H9 (cell line): ENCODE measurements around the gene CLDN20. TPM values are rescaled to one million over a fixed set of nuclear protein-coding genes. Genes with fewer than 3 reads are reported as not detected.

ENCODE experiments used
- DNase-seq: peaks from one replicate; pipeline ENCODE4 v3.0.0-alpha.2; 2017
- H2AFZ ChIP-seq: one replicate; pipeline ENCODE4 v1.6.1; 2013; ENCODE audit warnings: mild to moderate bottlenecking, low read length, control low read depth, moderate library complexity
- H2AK5ac ChIP-seq: 2 replicates; pipeline ENCODE4 v1.6.1; 2013; ENCODE audit warnings: low read length, control low read depth, mixed read lengths; ENCODE audit not compliant: insufficient read length
- H2BK120ac ChIP-seq: one replicate; pipeline ENCODE4 v1.6.1; 2013; ENCODE audit warnings: low read depth, mild to moderate bottlenecking, low read length, control low read depth, inconsistent platforms; ENCODE audit not compliant: poor library complexity, severe bottlenecking
- H2BK12ac ChIP-seq: 2 replicates; pipeline ENCODE4 v1.6.1; 2013; ENCODE audit warnings: low read length, control low read depth, mixed read lengths, low read depth; ENCODE audit not compliant: insufficient read length
- H2BK15ac ChIP-seq: 2 replicates; pipeline ENCODE4 v1.6.1; 2013; ENCODE audit warnings: low read depth, low read length, control low read depth
- H2BK20ac ChIP-seq: one replicate; pipeline ENCODE4 v1.6.1; 2013; ENCODE audit warnings: low read depth, mild to moderate bottlenecking, low read length, control low read depth, inconsistent platforms; ENCODE audit not compliant: poor library complexity, severe bottlenecking
- H2BK5ac ChIP-seq: 2 replicates; pipeline ENCODE4 v1.6.1; 2013; ENCODE audit warnings: low read length, control low read depth, mixed read lengths; ENCODE audit not compliant: insufficient read length
- H3K14ac ChIP-seq: 2 replicates; pipeline ENCODE4 v1.6.1; 2013; ENCODE audit warnings: low read length, control low read depth; ENCODE audit not compliant: insufficient read depth
- H3K18ac ChIP-seq: 2 replicates; pipeline ENCODE4 v1.6.1; 2013; ENCODE audit warnings: low read depth, mild to moderate bottlenecking, mixed read lengths, low read length, control low read depth; ENCODE audit not compliant: insufficient read length
- H3K23ac ChIP-seq: 2 replicates; pipeline ENCODE4 v1.6.1; 2013; ENCODE audit warnings: low read length, control low read depth, mixed read lengths, low read depth; ENCODE audit not compliant: insufficient read length
- H3K23me2 ChIP-seq: 2 replicates; pipeline ENCODE4 v1.6.1; 2013; ENCODE audit warnings: low read depth, mild to moderate bottlenecking, mixed read lengths, low read length, control low read depth; ENCODE audit not compliant: insufficient read length, poor library complexity, severe bottlenecking
- H3K27ac ChIP-seq: 2 replicates; pipeline ENCODE4 v1.5.1; 2013; ENCODE audit warnings: low read length, control low read depth, mixed read lengths, low read depth; ENCODE audit not compliant: insufficient read length
- H3K27me3 ChIP-seq: 2 replicates; pipeline ENCODE4 v1.6.1; 2013; ENCODE audit warnings: low read length, control low read depth, inconsistent platforms; ENCODE audit not compliant: insufficient read depth
- H3K4ac ChIP-seq: 2 replicates; pipeline ENCODE4 v1.6.1; 2013; ENCODE audit warnings: low read depth, mild to moderate bottlenecking, control low read depth, inconsistent platforms, low read length, moderate library complexity
- H3K4me1 ChIP-seq: 2 replicates; pipeline ENCODE4 v1.6.1; 2013; ENCODE audit warnings: low read length, control low read depth, inconsistent platforms; ENCODE audit not compliant: insufficient read depth
- H3K4me2 ChIP-seq: 2 replicates; pipeline ENCODE4 v1.6.1; 2013; ENCODE audit warnings: low read length, control low read depth, mixed read lengths; ENCODE audit not compliant: insufficient read length, insufficient read depth
- H3K56ac ChIP-seq: 2 replicates; pipeline ENCODE4 v1.6.1; 2013; ENCODE audit warnings: low read depth, mild to moderate bottlenecking, mixed read lengths, low read length, control low read depth; ENCODE audit not compliant: insufficient read length
- H3K79me1 ChIP-seq: 2 replicates; pipeline ENCODE4 v1.6.1; 2013; ENCODE audit warnings: low read depth, mild to moderate bottlenecking, moderate library complexity, low read length, control low read depth, inconsistent platforms; ENCODE audit not compliant: insufficient read depth, poor library complexity, severe bottlenecking
- H3K79me2 ChIP-seq: 2 replicates; pipeline ENCODE4 v1.6.1; 2013; ENCODE audit warnings: low read length, control low read depth, inconsistent platforms; ENCODE audit not compliant: insufficient read depth
- H3K9ac ChIP-seq: 2 replicates; pipeline ENCODE4 v1.6.1; 2013; ENCODE audit warnings: low read length, control low read depth, mixed read lengths; ENCODE audit not compliant: insufficient read length; ENCODE audit errors: extremely low read depth
- H3K9me3 ChIP-seq: one replicate; pipeline ENCODE4 v1.6.1; 2013; ENCODE audit warnings: low read depth, low read length, inconsistent platforms; ENCODE audit not compliant: control insufficient read depth
- H3T11ph ChIP-seq: one replicate; pipeline ENCODE4 v1.6.1; 2013; ENCODE audit warnings: mild to moderate bottlenecking, low read length, control low read depth, inconsistent platforms
- H4K20me1 ChIP-seq: one replicate; pipeline ENCODE4 v1.6.1; 2013; ENCODE audit not compliant: control insufficient read depth, insufficient read length, insufficient read depth
- H4K5ac ChIP-seq: 2 replicates; pipeline ENCODE4 v1.6.1; 2013; ENCODE audit warnings: low read depth, mild to moderate bottlenecking, mixed read lengths, low read length, control low read depth; ENCODE audit not compliant: insufficient read length
- H4K8ac ChIP-seq: replicated peaks from 2 replicates; pipeline ENCODE4 v1.6.1; 2013; ENCODE audit warnings: low read length, control low read depth, mixed read lengths, low read depth; ENCODE audit not compliant: insufficient read length
- H4K91ac ChIP-seq: 2 replicates; pipeline ENCODE4 v1.6.1; 2013; ENCODE audit warnings: low read depth, mild to moderate bottlenecking, moderate library complexity, mixed read lengths, low read length, control low read depth; ENCODE audit not compliant: insufficient read length
- H3K27ac Mint-ChIP-seq, 3 experiments: 2 replicates in 2 of 3; 3 replicates in 1 of 3; pipeline ENCODE4 v1.8.0; 2020 to 2021; ENCODE audit warnings: mixed read lengths in 3 of 3, mild to moderate bottlenecking in 1 of 3, moderate library complexity in 1 of 3
- H3K27me3 Mint-ChIP-seq: 2 replicates; pipeline ENCODE4 v1.8.0; 2021; ENCODE audit warnings: low read depth, mild to moderate bottlenecking, moderate library complexity, mixed read lengths
- H3K36me3 Mint-ChIP-seq, 3 experiments: 2 replicates in 2 of 3; 3 replicates in 1 of 3; pipeline ENCODE4 v1.8.0; 2020 to 2021; ENCODE audit warnings: low read depth in 3 of 3, mixed read lengths in 3 of 3; ENCODE audit not compliant: insufficient read depth in 1 of 3
- H3K4me1 Mint-ChIP-seq, 2 experiments: 2 replicates each; pipeline ENCODE4 v1.8.0; 2020; ENCODE audit warnings: mixed read lengths in 2 of 2
- H3K4me3 Mint-ChIP-seq, 2 experiments: 2 replicates in 1 of 2; 3 replicates in 1 of 2; pipeline ENCODE4 v1.8.0; 2020 to 2021; ENCODE audit warnings: mild to moderate bottlenecking in 2 of 2, mixed read lengths in 2 of 2, moderate library complexity in 1 of 2
- H3K9me3 Mint-ChIP-seq, 2 experiments: 2 replicates in 1 of 2; 3 replicates in 1 of 2; pipeline ENCODE4 v1.8.0; 2020; ENCODE audit warnings: mild to moderate bottlenecking in 2 of 2, mixed read lengths in 2 of 2, moderate library complexity in 1 of 2
- CTCF ChIP-seq: fragments of 200-600 bp; sonication (generic); conservative IDR thresholded peaks from 3 replicates; pipeline ENCODE4 v1.8.0; 2021; ENCODE audit warnings: antibody characterized with exemption, mild to moderate bottlenecking
- WGBS: extraction: QIAGEN DNeasy Blood & Tissue Kit; methylation state at CpG from one replicate; pipeline ENCODE4 v1.1.7; 2013; ENCODE audit warnings: missing lambda C conversion rate, low lambda C conversion rate, mixed read lengths; ENCODE audit not compliant: insufficient read length; ENCODE audit errors: extremely low coverage; 5-methylcytosine and 5-hydroxymethylcytosine counted together
- total RNA-seq: library from RNA; stranded (reverse); gene quantifications from 2 replicates; pipeline ENCODE4 v1.2.1, GENCODE V29; 2021

CLDN20 gene
- total RNA-seq, 1 experiment from 2014 or later: not detected

- DNase-seq: no peak
- Mint-ChIP-seq H3K4me3 (no peak overlapping the region), H3K36me3 (peaks cover 0 to 9% (median 4%) of the 10 kb centered on the region in 3 experiments; a peak in 3 of 7 replicates), H3K27me3 (no peaks in the 10 kb centered on the region), H3K9me3 (no peaks in the 10 kb centered on the region), H3K4me1 (peaks cover 13 to 19% of the 10 kb centered on the region in 2 experiments), H3K27ac (peak overlapping the region in 2 of 3 experiments; percentile 10 to 49; a peak in 2 of 7 replicates)
- Histone ChIP-seq H4K8ac (no peak overlapping the region), H2BK5ac (no peak overlapping the region), H3K9ac (no peak overlapping the region), H2BK12ac (no peak overlapping the region), H3K9me3 (no peaks in the 10 kb centered on the region), H3K23ac (no peak overlapping the region), H3K4ac (no peak overlapping the region), H2AFZ (no peak overlapping the region), H3T11ph (no peak overlapping the region), H2BK20ac (no peak overlapping the region), H3K27me3 (no peaks in the 10 kb centered on the region), H3K56ac (no peak overlapping the region), H3K4me1 (no peaks in the 10 kb centered on the region), H3K23me2 (no peaks in the 10 kb centered on the region), H2BK15ac (no peak overlapping the region), H3K79me1 (no peaks in the 10 kb centered on the region), H4K20me1 (no peaks in the 10 kb centered on the region), H3K4me2 (no peak overlapping the region), H3K79me2 (no peaks in the 10 kb centered on the region), H2BK120ac (no peak overlapping the region), H3K27ac (no peak overlapping the region), H3K14ac (no peak overlapping the region), H4K91ac (no peak overlapping the region), H2AK5ac (no peak overlapping the region), H4K5ac (no peak overlapping the region), H3K18ac (no peak overlapping the region)
- WGBS: no CpG with 5 or more reads among the region's 5 CpGs
- no peak for TF ChIP-seq CTCF
These were observed 43.9 kb upstream of the CLDN20 start for GRCh38 chr6:155219858-155220301.
